Endothelial cell of umbilical vein (primary cell): ENCODE results near the gene MATN4. TPM values are rescaled to one million over a fixed set of nuclear protein-coding genes. Genes with fewer than 3 reads are reported as not detected.

ENCODE experiments used
- BruUV-seq: library from RNA; stranded (reverse); fragments of 400-500 nt; replicated peaks from 2 replicates; lab custom pipeline; 2021; lab: Mats Ljungman, UMichigan
- CTCF ChIA-PET: fragments of 300-600, 350-600 bp; sonication (Branson Sonifier 250); formaldehyde crosslinking; loops from one replicate; lab custom pipeline; 2021; ENCODE audit warnings: antibody characterized with exemption, inconsistent platforms; lab: Charles Lee
- POLR2A ChIA-PET: fragments of 300-600, 350-600 bp; sonication (Branson Sonifier 250); formaldehyde crosslinking; loops from one replicate; lab custom pipeline; 2021; ENCODE audit warnings: antibody characterized with exemption, inconsistent platforms; lab: Charles Lee
- DNase-seq: peaks from one replicate; pipeline ENCODE4 v3.0.0-alpha.2; 2011; ENCODE audit warnings: low read depth, low spot score
- FAIRE-seq: peaks from 2 replicates; lab custom pipeline; 2011; peaks lifted over from hg19 to GRCh38; lab: Jason Lieb, UNC
- H2AFZ ChIP-seq: 2 replicates; pipeline ENCODE4 v1.6.0; 2012; ENCODE audit warnings: low read depth, low read length, control low read depth, inconsistent platforms
- H3K27ac ChIP-seq: 2 replicates; pipeline ENCODE4 v1.5.1; 2011; ENCODE audit warnings: low read depth, mild to moderate bottlenecking, control low read depth, low read length, moderate library complexity; ENCODE audit not compliant: insufficient read depth
- H3K27me3 ChIP-seq, 2 experiments: 2 replicates each; pipeline versions ENCODE4 v1.6.0 to v1.6.1; 2011; ENCODE audit warnings: low read length in 2 of 2, mixed read lengths in 1 of 2; ENCODE audit not compliant: control insufficient read depth in 2 of 2, insufficient read depth in 2 of 2
- H3K36me3 ChIP-seq, 2 experiments: 2 replicates in 1 of 2; 3 replicates in 1 of 2; pipeline ENCODE4 v1.5.1; 2011; ENCODE audit warnings: low read length in 2 of 2, mild to moderate bottlenecking in 1 of 2, moderate library complexity in 1 of 2; ENCODE audit not compliant: control insufficient read depth in 2 of 2, insufficient read depth in 2 of 2; ENCODE audit errors: extremely low read depth in 1 of 2
- H3K4me1 ChIP-seq: 3 replicates; pipeline ENCODE4 v1.5.1; 2011; ENCODE audit warnings: mild to moderate bottlenecking, low read length; ENCODE audit not compliant: control insufficient read depth, insufficient read depth; ENCODE audit errors: extremely low read depth
- H3K4me2 ChIP-seq: 2 replicates; pipeline ENCODE4 v1.6.1; 2011; ENCODE audit warnings: low read length, control low read depth, mixed read lengths; ENCODE audit not compliant: insufficient read depth
- H3K4me3 ChIP-seq, 3 experiments: fragments of 200-600 bp in 1 of 3; sonication (generic), shearing (Covaris generic) in 1 of 3; replicated peaks in 1 of 3; 2 replicates each; pipeline ENCODE4 v1.5.1; 2011 to 2016; ENCODE audit warnings: control low read depth in 3 of 3, low read length in 3 of 3, mild to moderate bottlenecking in 2 of 3, inconsistent platforms in 1 of 3, low read depth in 1 of 3, moderate library complexity in 1 of 3; ENCODE audit not compliant: insufficient read depth in 1 of 3
- H3K79me2 ChIP-seq: 2 replicates; pipeline ENCODE4 v1.6.0; 2012; ENCODE audit warnings: low read length, inconsistent platforms; ENCODE audit not compliant: control insufficient read depth, insufficient read depth
- H3K9ac ChIP-seq: replicated peaks from 2 replicates; pipeline ENCODE3; 2011; ENCODE audit warnings: low read length, control low read depth; ENCODE audit not compliant: insufficient read depth; ENCODE audit errors: extremely low read depth
- H3K9me1 ChIP-seq: replicated peaks from 3 replicates; pipeline ENCODE4 v1.6.0; 2011; ENCODE audit warnings: mild to moderate bottlenecking, low read length; ENCODE audit not compliant: control insufficient read depth, insufficient read depth; ENCODE audit errors: extremely low read depth
- H3K9me3 ChIP-seq: replicated peaks from 2 replicates; pipeline ENCODE4 v1.5.1; 2012; ENCODE audit warnings: low read length, inconsistent platforms; ENCODE audit not compliant: control insufficient read depth, insufficient read depth
- H4K20me1 ChIP-seq: replicated peaks from 2 replicates; pipeline ENCODE3; 2011; ENCODE audit warnings: mild to moderate bottlenecking, low read length; ENCODE audit not compliant: control insufficient read depth, insufficient read depth; ENCODE audit errors: extremely low read depth
- GATA2 ChIP-seq: IDR thresholded peaks from 2 replicates; pipeline ENCODE4 v1.7.0; 2011; ENCODE audit warnings: low read depth, mild to moderate bottlenecking, moderate library complexity, mixed read lengths, low read length; ENCODE audit not compliant: insufficient read length, insufficient read depth
- dilution Hi-C: fragments of 300-500 bp; cut with MboI; formaldehyde crosslinking; loops from one replicate; pipeline ENCODE4 v1.15.0; 2019; ENCODE audit warnings: low sequenced_read_pairs; ENCODE audit not compliant: extremely low pct_ligation_motif_present
- intact Hi-C: fragments of 100-400 bp; cut with micrococcal nuclease; formaldehyde crosslinking; loops from one replicate; pipeline ENCODE4 v1.10.0; 2022
- polyA plus RNA-seq, 4 experiments: library from polyadenylated mRNA; depleted of rRNA in 3 of 4; stranded (reverse) in 3 of 4; unstranded in 1 of 4; fragments of >200 nt; gene quantifications; 2 replicates each; pipeline versions ENCODE4 v1.2.1 to v1.2.3, GENCODE V29; 2011 to 2012; ENCODE audit warnings: missing spikeins in 1 of 4
- total RNA-seq: library from RNA; stranded (reverse); gene quantifications from 2 replicates; pipeline ENCODE4 v1.2.3, GENCODE V29; 2021
- TF ChIP-seq, protein P1 (sequence below), 2 donors: IDR thresholded peaks; 1 replicate in 1 of 2; 2 replicates in 1 of 2; pipeline ENCODE4 v1.5.1; 2011; ENCODE audit warnings: low read length in 2 of 2, mild to moderate bottlenecking in 2 of 2, moderate library complexity in 2 of 2, control low read depth in 1 of 2, inconsistent platforms in 1 of 2, low read depth in 1 of 2; ENCODE audit not compliant: insufficient read depth in 1 of 2; ENCODE audit errors: extremely low read depth in 1 of 2

Gene MATN4
- total and polyA plus RNA-seq, 2 donors (not counting 3 experiments of a cell fraction or from before 2014, with no cell fraction given): 0.10 TPM; not detected in 1

DNA sequence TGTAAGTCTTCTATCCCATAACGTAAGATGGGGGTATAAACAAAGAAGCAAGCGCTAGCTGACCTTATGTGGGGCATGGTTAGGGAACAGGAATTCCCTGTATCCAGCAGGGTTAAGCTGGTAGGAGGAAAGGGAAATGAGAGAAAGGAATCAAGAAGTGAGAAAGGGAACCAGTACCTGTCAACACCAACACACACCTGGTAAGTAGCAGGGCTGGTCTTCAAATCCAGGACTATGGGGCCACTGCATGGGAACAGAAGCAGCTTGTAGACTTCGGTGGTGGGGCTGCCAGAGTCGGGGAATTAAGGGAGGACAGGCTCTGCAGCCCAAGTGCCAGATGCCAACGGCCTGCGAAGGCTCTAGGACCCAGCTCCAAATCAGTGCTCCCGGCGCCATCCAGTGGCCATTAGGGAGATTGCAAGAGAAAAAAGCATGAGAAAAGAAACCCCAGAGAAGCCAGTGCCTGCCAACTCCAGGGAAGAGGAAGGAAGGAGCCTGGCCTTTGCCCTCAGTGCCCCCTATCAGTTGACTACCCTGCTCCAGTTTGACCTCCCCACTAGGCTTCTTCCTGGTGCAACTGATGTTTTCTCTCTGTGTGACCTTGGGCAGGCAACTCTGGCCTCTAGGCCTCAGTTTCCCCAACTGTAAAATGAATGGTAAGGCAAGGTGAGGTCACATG is 17.3 kb downstream of the MATN4 start:
- no TSS peak for BruUV-seq
- Histone ChIP-seq H3K4me1 (peaks cover 9% of the 10 kb centered on the region), H3K27me3 (peaks cover 0 to 8% of the 10 kb centered on the region in 2 experiments), H3K4me2 (no peak overlapping the region), H4K20me1 (no peaks in the 10 kb centered on the region), H3K79me2 (no peaks in the 10 kb centered on the region), H3K4me3 (no peak overlapping the region), H3K9me3 (no peaks in the 10 kb centered on the region), H3K27ac (no peak overlapping the region), H3K36me3 (no peaks in the 10 kb centered on the region), H2AFZ (no peak overlapping the region), H3K9me1 (no peaks in the 10 kb centered on the region), H3K9ac (no peak overlapping the region)
- no peak for TF ChIP-seq GATA2
- TF ChIP-seq, protein P1, sequence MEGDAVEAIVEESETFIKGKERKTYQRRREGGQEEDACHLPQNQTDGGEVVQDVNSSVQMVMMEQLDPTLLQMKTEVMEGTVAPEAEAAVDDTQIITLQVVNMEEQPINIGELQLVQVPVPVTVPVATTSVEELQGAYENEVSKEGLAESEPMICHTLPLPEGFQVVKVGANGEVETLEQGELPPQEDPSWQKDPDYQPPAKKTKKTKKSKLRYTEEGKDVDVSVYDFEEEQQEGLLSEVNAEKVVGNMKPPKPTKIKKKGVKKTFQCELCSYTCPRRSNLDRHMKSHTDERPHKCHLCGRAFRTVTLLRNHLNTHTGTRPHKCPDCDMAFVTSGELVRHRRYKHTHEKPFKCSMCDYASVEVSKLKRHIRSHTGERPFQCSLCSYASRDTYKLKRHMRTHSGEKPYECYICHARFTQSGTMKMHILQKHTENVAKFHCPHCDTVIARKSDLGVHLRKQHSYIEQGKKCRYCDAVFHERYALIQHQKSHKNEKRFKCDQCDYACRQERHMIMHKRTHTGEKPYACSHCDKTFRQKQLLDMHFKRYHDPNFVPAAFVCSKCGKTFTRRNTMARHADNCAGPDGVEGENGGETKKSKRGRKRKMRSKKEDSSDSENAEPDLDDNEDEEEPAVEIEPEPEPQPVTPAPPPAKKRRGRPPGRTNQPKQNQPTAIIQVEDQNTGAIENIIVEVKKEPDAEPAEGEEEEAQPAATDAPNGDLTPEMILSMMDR (IDR thresholded peaks at IDR 0.05; ENCODE audit: extremely low read depth in 1 of 2, insufficient read depth in 1 of 2, low read depth in 1 of 2, low read length in 2 of 2): peak; percentile 82 to 94
- peak; percentile 70 for DNase-seq
- ChIA-PET POLR2A (no interaction called here), CTCF (interaction anchor here (0.6 to 6.9 kb wide), 47 partner anchors 9 to 599 kb away, joined by 3 to 169 read pairs (median 5); partner anchors contain the start of genes KCNS1, SLPI and TOMM34)
- dilution Hi-C loops (no loop called here), intact Hi-C loops (loop anchor here (1.0 to 10.0 kb wide), 8 partner anchors 54 to 406 kb away; partner anchors contain the start of genes PABPC1L and YWHAB)
- FAIRE-seq: peak; percentile 88
